Subcutaneous adipose tissue (tissue), 4 donors: ENCODE measurements around the gene ATP1A2. TPM values are rescaled to one million over a fixed set of nuclear protein-coding genes. Genes with fewer than 3 reads are reported as not detected.

Experiments used
- total RNA-seq, 4 donors: library from RNA; depleted of rRNA; stranded (reverse); fragments of >200 nt; gene quantifications; one replicate each; pipeline ENCODE4 v1.1.0, GENCODE V29; 2016
- TF ChIP-seq, protein P1 (sequence below): fragments of 450-650 bp; IDR thresholded peaks from one replicate; pipeline ENCODE4 v1.5.1; 2016; ENCODE audit warnings: low read depth, mild to moderate bottlenecking, control low read depth, antibody characterized with exemption, moderate library complexity

ATP1A2 gene
- total RNA-seq, 4 donors from 2014 or later: 13.4 to 150 (median 88.9) TPM

DNA sequence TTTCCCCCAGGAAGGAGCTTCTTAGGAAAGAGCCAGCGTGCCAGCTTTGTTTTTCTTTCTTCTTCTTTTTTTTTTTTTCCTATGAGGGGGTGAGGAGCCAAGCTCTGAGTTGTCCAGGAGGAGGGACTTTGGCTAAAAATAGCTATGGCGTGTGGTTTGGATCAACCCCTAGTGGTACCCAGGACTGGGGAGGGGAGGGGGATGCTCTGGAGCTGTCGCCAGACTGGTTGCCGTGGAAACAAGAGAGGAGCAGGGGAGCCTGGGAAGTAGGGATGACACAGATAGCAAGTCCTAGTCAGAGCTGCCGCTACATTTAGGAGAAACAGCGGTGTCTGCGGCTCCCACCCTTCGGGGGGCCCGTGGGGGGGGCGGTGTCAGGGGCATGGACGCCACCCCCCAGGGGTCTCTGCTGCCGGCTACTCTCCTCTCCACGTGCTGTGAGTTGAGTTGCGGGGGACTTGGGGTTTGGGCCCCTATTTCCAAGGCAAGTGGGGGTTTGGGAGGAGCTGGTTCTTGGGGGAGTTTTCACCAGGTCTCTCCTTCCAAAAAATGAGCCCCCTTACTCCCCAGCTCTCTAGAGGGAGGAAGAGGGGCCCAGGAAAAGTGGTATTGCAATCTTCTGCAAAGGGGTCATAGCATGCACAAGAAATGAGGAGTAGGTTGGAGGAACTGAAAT lies 34.2 kb upstream of the ATP1A2 start, which contains the start of gene KCNJ9:
KCNJ9 (plus strand) TSS at position 278 of the 676 bp plus-strand sequence. CDS start 2,493 bp downstream, outside the sequence.
- TF ChIP-seq, protein P1, sequence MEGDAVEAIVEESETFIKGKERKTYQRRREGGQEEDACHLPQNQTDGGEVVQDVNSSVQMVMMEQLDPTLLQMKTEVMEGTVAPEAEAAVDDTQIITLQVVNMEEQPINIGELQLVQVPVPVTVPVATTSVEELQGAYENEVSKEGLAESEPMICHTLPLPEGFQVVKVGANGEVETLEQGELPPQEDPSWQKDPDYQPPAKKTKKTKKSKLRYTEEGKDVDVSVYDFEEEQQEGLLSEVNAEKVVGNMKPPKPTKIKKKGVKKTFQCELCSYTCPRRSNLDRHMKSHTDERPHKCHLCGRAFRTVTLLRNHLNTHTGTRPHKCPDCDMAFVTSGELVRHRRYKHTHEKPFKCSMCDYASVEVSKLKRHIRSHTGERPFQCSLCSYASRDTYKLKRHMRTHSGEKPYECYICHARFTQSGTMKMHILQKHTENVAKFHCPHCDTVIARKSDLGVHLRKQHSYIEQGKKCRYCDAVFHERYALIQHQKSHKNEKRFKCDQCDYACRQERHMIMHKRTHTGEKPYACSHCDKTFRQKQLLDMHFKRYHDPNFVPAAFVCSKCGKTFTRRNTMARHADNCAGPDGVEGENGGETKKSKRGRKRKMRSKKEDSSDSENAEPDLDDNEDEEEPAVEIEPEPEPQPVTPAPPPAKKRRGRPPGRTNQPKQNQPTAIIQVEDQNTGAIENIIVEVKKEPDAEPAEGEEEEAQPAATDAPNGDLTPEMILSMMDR: no peak

DNA sequence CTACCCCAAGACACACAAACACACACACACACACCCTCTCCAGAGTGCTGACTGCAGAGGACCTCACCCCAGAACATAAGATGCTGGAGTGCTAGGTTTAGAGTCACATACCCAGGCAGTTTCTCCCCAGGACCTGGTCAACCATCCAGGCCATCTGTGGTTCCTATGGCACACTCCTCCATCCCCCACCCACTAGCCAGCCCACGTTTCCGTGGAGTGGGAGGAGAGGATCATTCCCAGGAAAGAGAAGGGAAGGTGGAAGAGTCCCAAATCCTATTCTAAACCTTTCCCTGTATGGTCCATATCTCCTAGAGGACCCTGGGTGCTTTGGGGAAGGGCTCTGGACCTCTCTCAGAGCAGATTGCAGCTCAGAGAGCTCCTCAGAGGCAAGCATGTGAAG lies 33.1 kb upstream of the ATP1A2 start:
- TF ChIP-seq, protein P1: no peak

DNA sequence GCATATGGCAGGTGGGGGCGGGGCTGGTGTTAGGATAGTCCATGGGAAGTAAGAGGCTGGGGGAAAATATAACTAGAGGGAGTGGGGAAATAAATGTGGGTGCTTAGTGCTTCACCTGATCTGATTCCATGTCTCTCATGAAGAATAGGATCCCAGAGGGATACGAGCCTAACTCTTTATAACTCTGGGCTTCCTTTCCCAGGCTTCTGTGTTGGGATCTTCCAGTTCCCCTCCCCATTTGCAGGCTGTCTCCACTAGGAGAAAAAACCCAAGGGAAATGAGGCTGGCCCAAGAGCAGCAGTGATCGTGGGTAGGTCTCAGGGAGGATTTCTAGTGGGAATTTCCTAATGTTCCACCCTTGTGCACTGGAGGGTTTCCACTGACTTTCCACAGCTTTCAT lies 32.6 kb upstream of the ATP1A2 start:
- TF ChIP-seq, protein P1: no peak

DNA sequence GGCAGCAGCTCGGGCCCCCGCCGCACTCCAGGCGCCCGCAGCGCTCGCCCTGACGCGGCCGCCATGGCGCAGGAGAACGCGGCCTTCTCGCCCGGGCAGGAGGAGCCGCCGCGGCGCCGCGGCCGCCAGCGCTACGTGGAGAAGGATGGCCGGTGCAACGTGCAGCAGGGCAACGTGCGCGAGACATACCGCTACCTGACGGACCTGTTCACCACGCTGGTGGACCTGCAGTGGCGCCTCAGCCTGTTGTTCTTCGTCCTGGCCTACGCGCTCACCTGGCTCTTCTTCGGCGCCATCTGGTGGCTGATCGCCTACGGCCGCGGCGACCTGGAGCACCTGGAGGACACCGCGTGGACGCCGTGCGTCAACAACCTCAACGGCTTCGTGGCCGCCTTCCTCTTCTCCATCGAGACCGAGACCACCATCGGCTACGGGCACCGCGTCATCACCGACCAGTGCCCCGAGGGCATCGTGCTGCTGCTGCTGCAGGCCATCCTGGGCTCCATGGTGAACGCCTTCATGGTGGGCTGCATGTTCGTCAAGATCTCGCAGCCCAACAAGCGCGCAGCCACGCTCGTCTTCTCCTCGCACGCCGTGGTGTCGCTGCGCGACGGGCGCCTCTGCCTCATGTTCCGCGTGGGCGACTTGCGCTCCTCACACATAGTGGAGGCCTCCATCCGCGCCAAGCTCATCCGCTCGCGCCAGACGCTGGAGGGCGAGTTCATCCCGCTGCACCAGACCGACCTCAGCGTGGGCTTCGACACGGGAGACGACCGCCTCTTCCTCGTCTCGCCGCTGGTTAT lies 31.4 kb upstream of the ATP1A2 start:
- TF ChIP-seq, protein P1: no peak

DNA sequence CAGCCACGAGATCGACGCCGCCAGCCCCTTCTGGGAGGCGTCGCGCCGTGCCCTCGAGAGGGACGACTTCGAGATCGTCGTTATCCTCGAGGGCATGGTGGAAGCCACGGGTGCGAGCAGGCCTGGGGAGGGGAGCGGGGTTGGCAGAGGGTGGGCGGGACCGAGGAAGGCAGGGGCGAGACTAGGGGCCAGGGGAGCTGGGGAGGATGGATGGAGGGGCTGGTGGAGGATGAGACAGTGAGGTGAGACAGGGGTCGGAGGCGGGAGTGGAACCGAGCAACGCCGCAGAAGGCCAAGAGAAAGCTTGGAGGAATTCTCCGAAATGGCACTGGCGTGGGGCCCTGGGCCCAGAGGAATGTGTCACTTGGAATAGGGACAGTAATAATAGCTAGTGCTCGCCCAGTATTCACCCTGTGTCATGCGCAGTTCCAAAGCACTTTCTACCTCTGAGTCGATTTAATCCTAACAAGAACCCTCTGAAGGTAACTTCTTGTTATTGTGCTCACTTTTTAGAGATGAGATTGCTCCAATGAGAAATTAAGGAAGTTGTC lies 30.7 kb upstream of the ATP1A2 start:
- TF ChIP-seq, protein P1: no peak

DNA sequence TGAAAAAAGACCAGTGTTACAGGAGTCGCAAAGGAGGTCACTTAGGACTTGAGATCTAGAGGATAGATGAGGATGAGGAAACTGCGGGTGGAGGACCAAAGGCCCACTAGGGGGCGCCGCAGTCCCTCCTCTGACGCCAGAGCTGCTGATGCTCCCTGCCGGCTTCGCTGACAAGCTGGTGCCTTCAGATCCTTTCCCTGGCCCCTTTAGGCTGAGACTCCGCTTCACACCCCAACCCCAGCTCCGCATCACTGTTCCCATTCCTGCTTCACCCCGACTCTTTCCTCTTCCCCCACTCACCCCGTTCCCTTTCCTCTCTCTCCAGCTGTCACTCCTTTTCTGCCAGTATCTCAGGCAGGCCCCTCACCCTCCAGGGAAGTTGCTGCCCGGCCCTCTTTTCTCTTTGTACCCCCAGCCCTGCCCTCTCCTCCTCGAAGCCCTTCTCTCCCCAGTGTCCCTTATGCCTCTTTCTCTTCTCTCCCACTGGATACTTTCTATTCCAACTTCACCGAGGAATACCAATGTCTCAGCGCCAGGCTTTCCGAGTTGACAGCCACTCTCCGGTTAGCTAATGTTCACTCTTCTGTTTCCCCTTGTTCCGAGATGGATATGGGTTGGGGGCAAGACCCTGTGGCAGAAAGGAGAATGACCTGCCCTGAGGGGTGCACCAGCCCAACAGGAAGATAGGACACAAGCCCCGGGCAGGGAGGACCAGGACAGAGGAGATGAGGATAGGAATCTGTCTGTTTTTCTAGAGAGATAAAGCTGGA lies 29.7 kb upstream of the ATP1A2 start:
- TF ChIP-seq, protein P1: no peak

DNA sequence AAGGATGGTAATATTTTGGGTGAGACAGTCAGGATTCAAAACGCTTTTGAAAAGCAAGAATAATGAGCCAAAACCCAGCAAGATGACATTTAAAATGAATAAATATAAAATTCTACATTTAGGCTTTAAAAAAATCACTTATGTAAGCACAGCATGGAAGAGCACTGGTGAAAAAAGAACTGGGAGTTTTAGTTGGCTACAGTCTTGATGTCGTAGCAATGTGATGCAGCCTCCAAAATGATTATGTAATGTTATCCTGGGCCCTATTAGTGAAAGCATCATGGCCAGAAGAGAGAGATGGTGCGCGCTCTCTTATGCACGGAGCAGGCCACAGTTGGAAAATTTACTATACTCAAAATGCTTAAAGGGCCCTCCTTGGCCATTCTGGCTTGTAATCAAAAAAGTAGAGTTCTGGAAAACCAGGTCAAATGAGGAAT lies 29.1 kb upstream of the ATP1A2 start:
- TF ChIP-seq, protein P1: no peak
